Calu3 (cell line): ENCODE results near the gene CCDC197. TPM values are rescaled to one million over a fixed set of nuclear protein-coding genes. Genes with fewer than 3 reads are reported as not detected.

ENCODE experiments used
- BruUV-seq: library from RNA; stranded (reverse); fragments of 400-500 nt; replicated peaks from 2 replicates; lab custom pipeline; 2021; lab: Mats Ljungman, UMichigan
- CTCF ChIA-PET: fragments of 300-600 bp; sonication (Branson Sonifier 250); formaldehyde crosslinking; loops from one replicate; lab custom pipeline; 2022; ENCODE audit warnings: antibody characterized with exemption; lab: Charles Lee
- DNase-seq: peaks from one replicate; pipeline ENCODE4 v3.0.0; 2022
- H3K27ac Mint-ChIP-seq: one replicate; pipeline ENCODE4 v1.8.0; 2022; ENCODE audit warnings: mixed read lengths; ENCODE audit not compliant: unreplicated experiment
- H3K27me3 Mint-ChIP-seq: one replicate; pipeline ENCODE4 v1.8.0; 2022; ENCODE audit warnings: mixed read lengths; ENCODE audit not compliant: unreplicated experiment
- H3K36me3 Mint-ChIP-seq: one replicate; pipeline ENCODE4 v1.8.0; 2022; ENCODE audit warnings: mild to moderate bottlenecking, moderate library complexity, mixed read lengths; ENCODE audit not compliant: insufficient read depth, unreplicated experiment
- H3K4me1 Mint-ChIP-seq: one replicate; pipeline ENCODE4 v1.8.0; 2022; ENCODE audit warnings: mild to moderate bottlenecking, low read depth, mixed read lengths; ENCODE audit not compliant: unreplicated experiment
- H3K4me3 Mint-ChIP-seq: one replicate; pipeline ENCODE4 v1.8.0; 2022; ENCODE audit warnings: mild to moderate bottlenecking, low read depth, moderate library complexity, mixed read lengths; ENCODE audit not compliant: unreplicated experiment
- H3K9me3 Mint-ChIP-seq: one replicate; pipeline ENCODE4 v1.8.0; 2022; ENCODE audit warnings: low read depth, mixed read lengths; ENCODE audit not compliant: unreplicated experiment
- intact Hi-C: fragments of 100-400 bp; cut with micrococcal nuclease; formaldehyde crosslinking; loops from one replicate; pipeline ENCODE4 v1.10.0; 2022; ENCODE audit not compliant: unreplicated experiment
- total RNA-seq: library from RNA; stranded (reverse); gene quantifications from 2 replicates; pipeline ENCODE4 v1.2.3, GENCODE V29; 2022
- TF ChIP-seq, protein P1 (sequence below): fragments of 200-600 bp; IDR thresholded peaks from one replicate; pipeline ENCODE4 v1.8.0; 2022; ENCODE audit warnings: antibody characterized with exemption; ENCODE audit not compliant: unreplicated experiment

Gene CCDC197
- total RNA-seq, 1 experiment from 2014 or later, result not detected

DNA sequence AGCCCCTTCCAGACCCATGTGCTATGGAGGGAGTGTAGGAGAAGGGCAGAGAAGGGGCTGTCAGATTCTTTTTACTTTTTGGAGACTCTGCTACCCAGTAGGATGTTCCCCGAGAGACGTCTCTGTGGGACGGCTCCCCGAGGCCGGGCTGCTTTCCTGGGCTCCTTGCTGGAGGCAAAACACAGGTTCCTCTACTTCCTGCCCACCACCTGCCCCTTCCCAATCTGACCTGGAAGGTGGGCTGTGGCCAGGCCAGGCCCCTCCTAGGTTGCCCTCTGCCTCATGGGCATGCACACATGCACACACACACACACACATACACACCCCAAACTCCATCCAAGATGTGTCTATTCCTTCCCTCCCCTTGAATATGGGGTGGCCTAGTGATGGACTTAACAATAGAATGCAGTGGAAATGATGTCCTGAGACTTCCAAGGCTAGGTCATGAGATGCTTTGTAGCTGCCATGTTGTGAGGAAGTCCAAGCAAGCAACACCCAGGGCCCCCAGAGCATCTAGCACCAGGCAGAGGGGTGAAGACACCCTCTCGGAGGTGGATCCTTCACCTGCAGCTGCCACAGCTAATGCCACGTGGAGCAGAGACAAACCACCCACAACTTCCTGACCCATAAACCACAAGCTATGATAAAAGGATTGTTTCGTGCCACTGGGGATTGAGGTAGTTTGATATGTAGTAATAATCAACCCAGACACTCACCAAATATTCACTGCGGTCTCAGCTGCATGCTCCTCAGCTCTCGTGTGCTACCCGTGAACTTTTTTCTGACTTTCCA lies 19.1 kb upstream of the CCDC197 start:
- TF ChIP-seq, protein P1, sequence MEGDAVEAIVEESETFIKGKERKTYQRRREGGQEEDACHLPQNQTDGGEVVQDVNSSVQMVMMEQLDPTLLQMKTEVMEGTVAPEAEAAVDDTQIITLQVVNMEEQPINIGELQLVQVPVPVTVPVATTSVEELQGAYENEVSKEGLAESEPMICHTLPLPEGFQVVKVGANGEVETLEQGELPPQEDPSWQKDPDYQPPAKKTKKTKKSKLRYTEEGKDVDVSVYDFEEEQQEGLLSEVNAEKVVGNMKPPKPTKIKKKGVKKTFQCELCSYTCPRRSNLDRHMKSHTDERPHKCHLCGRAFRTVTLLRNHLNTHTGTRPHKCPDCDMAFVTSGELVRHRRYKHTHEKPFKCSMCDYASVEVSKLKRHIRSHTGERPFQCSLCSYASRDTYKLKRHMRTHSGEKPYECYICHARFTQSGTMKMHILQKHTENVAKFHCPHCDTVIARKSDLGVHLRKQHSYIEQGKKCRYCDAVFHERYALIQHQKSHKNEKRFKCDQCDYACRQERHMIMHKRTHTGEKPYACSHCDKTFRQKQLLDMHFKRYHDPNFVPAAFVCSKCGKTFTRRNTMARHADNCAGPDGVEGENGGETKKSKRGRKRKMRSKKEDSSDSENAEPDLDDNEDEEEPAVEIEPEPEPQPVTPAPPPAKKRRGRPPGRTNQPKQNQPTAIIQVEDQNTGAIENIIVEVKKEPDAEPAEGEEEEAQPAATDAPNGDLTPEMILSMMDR, result no peak
- no peak for DNase-seq
- H3K4me3 Mint-ChIP-seq, result no peak overlapping the region
- BruUV-seq, result no TSS peak
- no peak overlapping the region for H3K27ac Mint-ChIP-seq
- no peaks in the 10 kb centered on the region for H3K36me3 Mint-ChIP-seq
- H3K4me1 Mint-ChIP-seq, result no peaks in the 10 kb centered on the region
- intact Hi-C loops, result no loop called here
- peaks cover 26% of the 10 kb centered on the region for H3K27me3 Mint-ChIP-seq
- no peaks in the 10 kb centered on the region for H3K9me3 Mint-ChIP-seq
- CTCF ChIA-PET, result interaction anchor here (0.7 to 1.8 kb wide), 2 partner anchors 19 to 23 kb away, joined by 3 read pairs; no protein-coding TSS in a partner anchor

DNA sequence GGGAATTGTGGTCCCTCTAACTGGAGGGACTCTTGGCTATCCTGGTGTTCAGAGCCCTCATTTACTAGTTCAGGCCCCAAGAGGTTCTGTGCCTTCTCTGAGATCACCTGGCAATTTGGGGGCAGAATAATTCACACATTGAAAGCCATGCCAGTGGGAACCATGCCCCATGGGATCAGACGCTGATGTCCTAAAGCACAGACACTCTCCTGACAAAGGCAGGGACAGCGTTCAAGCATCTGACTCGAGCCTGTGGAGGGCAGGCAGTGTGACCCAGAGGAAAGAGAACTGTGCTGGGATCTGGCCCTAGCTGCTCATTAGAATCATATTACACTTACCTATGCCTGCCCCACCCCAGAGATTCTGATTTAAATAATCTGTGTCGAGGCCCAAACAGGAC lies 18.4 kb upstream of the CCDC197 start:
- H3K4me3 Mint-ChIP-seq, result no peak overlapping the region
- H3K9me3 Mint-ChIP-seq, result no peaks in the 10 kb centered on the region
- CTCF ChIA-PET, result interaction anchor here (0.7 to 1.8 kb wide), 2 partner anchors 20 to 22 kb away, joined by 3 read pairs; no protein-coding TSS in a partner anchor
- H3K4me1 Mint-ChIP-seq, result no peaks in the 10 kb centered on the region
- no peak for DNase-seq
- TF ChIP-seq, protein P1, result no peak
- BruUV-seq, result no TSS peak
- H3K27me3 Mint-ChIP-seq, result peaks cover 26% of the 10 kb centered on the region
- intact Hi-C loops, result no loop called here
- no peaks in the 10 kb centered on the region for H3K36me3 Mint-ChIP-seq
- H3K27ac Mint-ChIP-seq, result no peak overlapping the region

DNA sequence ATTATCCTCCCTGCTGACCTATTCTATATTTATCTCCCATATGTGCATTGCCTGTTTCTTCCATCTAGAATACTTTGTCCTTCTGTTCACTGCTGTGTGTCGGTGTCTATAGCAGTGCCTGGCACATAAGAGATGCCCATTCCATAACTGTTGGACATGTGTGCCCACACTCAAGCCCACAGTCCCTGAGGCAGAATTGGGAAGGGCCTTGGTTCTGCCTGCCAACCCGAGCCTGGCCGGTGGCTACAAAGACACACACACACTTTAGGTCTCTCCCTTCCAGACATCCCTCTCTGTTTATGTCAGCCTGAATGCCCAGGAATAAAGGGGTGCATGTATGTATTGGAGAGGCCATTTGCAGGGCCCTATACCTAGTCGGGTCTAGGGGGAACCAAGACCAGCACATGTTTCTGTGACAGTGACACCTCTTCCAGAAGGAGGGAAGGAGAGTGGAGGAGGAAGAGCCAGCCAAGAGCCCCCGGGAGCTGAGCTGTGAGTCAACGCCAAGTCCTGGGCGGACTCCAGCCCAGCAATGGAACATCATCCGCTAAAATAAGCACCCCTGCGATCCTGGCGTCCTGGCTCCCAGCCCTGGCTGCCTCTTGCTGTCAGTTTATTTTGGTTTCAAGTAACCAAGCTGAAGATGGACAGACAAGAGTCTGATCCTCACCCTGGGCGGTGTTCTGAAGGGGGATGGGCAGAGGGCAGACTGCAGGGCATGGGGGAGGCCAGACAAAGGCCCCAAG lies 16.5 kb upstream of the CCDC197 start:
- H3K4me3 Mint-ChIP-seq, result no peak overlapping the region
- TF ChIP-seq, protein P1, result no peak
- H3K27me3 Mint-ChIP-seq, result peaks cover 20% of the 10 kb centered on the region
- no peak for DNase-seq
- no peaks in the 10 kb centered on the region for H3K9me3 Mint-ChIP-seq
- BruUV-seq, result no TSS peak
- intact Hi-C loops, result no loop called here
- H3K27ac Mint-ChIP-seq, result no peak overlapping the region
- no peaks in the 10 kb centered on the region for H3K36me3 Mint-ChIP-seq
- H3K4me1 Mint-ChIP-seq, result peaks cover 7% of the 10 kb centered on the region
- CTCF ChIA-PET, result no interaction called here

DNA sequence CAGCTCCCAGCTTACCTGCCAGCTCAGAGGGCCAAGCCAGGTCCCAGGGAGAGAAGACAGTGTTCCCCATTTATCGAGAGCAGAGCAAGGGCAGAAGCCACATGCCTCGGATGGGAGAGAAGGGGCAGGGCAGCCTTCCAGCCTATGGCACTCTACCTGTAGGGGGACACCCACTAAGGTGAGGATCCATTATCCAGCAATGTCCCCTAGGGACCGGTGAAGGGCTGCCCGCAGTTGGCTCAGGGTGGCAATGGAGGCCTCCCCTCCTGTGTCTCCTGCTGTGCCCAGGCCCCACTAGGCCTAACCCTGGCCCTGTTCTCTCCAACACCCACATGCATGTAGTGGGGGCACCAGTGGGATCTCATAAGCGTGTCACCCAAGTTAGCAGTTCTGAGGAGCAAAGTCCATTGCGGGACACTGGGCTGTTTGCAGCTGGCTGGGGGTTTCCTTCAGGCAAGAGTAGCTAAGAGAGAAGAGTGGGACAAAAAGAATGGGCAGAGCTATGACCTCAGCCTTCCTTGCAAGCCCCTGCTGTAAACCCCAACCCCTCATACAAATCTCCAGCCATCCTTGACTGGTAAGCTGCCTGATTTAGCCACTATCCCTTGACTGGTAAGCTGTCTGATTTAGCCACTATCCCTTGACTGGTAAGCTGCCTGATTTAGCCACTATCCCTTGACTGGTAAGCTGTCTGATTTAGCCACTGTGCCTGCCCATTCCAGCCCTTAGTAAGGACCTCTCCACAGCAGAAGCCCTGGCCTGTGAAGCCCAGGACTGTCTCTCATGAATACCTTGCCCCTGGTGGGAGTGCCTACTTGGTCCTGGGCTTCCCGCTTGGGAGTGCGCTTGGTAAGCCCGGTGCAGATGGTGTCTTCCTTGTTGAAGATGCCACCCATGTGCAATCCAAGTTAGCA lies 15.5 kb upstream of the CCDC197 start:
- intact Hi-C loops, result no loop called here
- no peak overlapping the region for H3K27ac Mint-ChIP-seq
- no peaks in the 10 kb centered on the region for H3K9me3 Mint-ChIP-seq
- no peak overlapping the region for H3K4me3 Mint-ChIP-seq
- TF ChIP-seq, protein P1, result no peak
- no TSS peak for BruUV-seq
- DNase-seq, result no peak
- CTCF ChIA-PET, result no interaction called here
- peaks cover 11% of the 10 kb centered on the region for H3K27me3 Mint-ChIP-seq
- H3K36me3 Mint-ChIP-seq, result no peaks in the 10 kb centered on the region
- peaks cover 9% of the 10 kb centered on the region for H3K4me1 Mint-ChIP-seq
